ENCODE measurements around the gene B4GALT3.

The B4GALT3 gene

DNA sequence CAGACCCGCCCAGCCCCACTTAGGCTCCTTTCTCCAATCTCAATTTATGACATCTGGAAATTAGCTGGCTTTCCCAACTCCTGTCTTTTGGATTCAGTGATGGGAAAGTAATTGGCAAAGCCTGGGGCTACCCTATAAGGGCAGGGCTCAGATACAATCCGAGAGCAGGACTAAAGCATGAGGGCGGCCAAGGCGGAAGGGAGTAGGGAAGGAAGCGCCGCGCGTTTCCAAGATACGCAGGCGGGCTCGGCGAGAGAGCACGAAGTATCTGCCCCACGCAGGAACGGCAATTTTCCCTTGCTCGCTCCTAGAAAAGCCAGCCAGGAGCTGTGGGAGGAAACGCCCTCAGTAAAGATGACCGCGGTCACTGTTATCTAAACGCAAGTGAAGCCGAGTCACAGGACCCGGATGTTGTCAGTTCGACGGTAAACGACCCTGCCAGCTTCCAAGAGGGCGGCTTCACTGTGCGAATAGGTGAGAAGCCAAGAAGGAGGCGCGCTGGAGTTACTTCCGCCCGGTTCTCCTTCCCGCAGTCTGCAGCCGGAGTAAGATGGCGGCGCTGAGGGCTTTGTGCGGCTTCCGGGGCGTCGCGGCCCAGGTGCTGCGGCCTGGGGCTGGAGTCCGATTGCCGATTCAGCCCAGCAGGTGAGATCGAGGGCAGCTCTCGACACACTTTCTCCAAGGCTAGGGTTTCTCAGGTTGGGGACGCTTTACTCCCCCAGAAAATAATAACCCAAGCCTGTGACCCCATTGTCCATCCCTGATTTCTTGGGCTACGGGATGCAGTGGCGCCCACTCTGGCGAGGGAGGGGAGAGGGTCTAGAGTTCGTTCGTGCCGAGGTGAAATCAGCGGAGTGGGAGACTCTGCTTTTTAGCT, 24.8 kb upstream of the B4GALT3 start, which contains the start of gene NDUFS2:
TSS of gene NDUFS2 (plus strand) at position 532 of the 877 bp plus-strand sequence. CDS start at position 551, 19 bp downstream.
- Histone ChIP-seq H3K36me3 (ENCODE audit: control insufficient read depth, insufficient read depth, low read length) (peaks cover 4% of the 10 kb centered on the region; the same call in 1 of the 2 replicates), H3K27ac (ENCODE audit: low read length) (no peak within 1 kb of the TSS), H3K27me3 (ENCODE audit: control insufficient read depth, insufficient read depth, low read length) (no peaks in the 10 kb centered on the region), H3K4me3 (ENCODE audit: low read length) (peak within 1 kb of the TSS; percentile 70; the same call in 1 of the 2 replicates), H3K4me1 (ENCODE audit: control insufficient read depth, insufficient read depth, low read length) (peaks cover 19% of the 10 kb centered on the region), H3K9me3 (ENCODE audit: control insufficient read depth, insufficient read depth, low read length) (no peaks in the 10 kb centered on the region)
- WGBS (ENCODE audit: insufficient coverage, insufficient read length), result no CpG with 5 or more reads among the region's 53 CpGs
- DNase-seq (ENCODE audit: low read depth, low spot score), result peak; percentile 100

DNA sequence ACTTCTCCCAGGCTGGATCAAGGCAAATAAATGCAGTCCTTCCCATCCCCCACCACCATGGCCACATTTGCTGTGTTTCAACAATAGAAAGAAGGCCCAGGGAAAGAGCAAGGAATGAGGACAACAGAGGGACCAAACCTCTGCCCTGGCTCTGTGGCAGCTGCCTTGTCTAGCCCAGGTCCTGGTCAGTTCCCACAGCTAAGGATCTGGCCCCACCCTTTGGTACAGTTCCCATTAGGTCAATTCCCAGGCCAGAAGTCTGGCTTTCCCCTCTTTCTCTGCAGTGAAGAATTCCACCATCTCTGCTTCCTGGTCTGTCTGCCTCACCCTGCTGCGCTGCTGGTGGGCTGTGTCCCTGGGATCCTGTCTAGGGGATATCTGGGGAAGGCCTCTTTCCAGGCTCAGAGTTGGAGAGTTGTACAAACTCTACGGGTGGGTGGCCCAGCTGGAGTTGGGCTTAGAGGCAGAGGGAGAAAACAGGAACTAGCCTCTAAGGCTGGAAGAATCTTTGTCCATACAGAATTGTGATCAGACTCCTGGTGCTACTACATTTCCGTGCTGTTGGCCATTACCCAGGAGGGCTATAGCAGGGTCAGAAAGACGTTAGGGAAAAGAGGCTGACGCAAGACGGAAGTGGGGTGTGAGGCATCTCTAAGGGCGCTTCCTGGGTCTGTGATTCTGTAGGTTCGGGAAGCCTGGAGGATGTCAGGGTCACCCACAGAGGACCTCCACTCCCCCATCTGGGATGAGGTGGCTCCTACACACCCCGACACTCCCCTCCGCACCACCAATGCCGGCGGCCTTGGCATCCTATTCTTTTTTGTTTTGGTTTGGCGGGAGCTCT, 23.9 kb upstream of the B4GALT3 start:
- peaks cover 24% of the 10 kb centered on the region for H3K4me1 ChIP-seq (ENCODE audit: control insufficient read depth, insufficient read depth, low read length)
- H3K4me3 ChIP-seq (ENCODE audit: low read length), result no peak overlapping the region
- H3K27ac ChIP-seq (ENCODE audit: low read length), result no peak overlapping the region

GRCh38 chr1:161200421-161200991, 23.2 kb upstream of the B4GALT3 start:
- no peaks in the 10 kb centered on the region for H3K27me3 ChIP-seq (ENCODE audit: control insufficient read depth, insufficient read depth, low read length)
- no CpG with 5 or more reads among the region's 5 CpGs for whole genome bisulfite sequencing (ENCODE audit: insufficient coverage, insufficient read length)
- no peak for DNase-seq (ENCODE audit: low read depth, low spot score)
- no peak overlapping the region for H3K27ac ChIP-seq (ENCODE audit: low read length)
- H3K4me3 ChIP-seq (ENCODE audit: low read length), result no peak overlapping the region
- no peaks in the 10 kb centered on the region for H3K9me3 ChIP-seq (ENCODE audit: control insufficient read depth, insufficient read depth, low read length)
- H3K36me3 ChIP-seq (ENCODE audit: control insufficient read depth, insufficient read depth, low read length), result no peaks in the 10 kb centered on the region
- peaks cover 24% of the 10 kb centered on the region for H3K4me1 ChIP-seq (ENCODE audit: control insufficient read depth, insufficient read depth, low read length)

More for the DNA sequence above, 23.9 kb upstream of the B4GALT3 start:
- Histone ChIP-seq H3K27me3 (ENCODE audit: control insufficient read depth, insufficient read depth, low read length) (no peaks in the 10 kb centered on the region), H3K36me3 (ENCODE audit: control insufficient read depth, insufficient read depth, low read length) (peaks cover under 1% of the 10 kb centered on the region; the same call in 1 of the 2 replicates), H3K9me3 (ENCODE audit: control insufficient read depth, insufficient read depth, low read length) (no peaks in the 10 kb centered on the region)
- WGBS (ENCODE audit: insufficient coverage, insufficient read length), result no CpG with 5 or more reads among the region's 13 CpGs
- DNase-seq (ENCODE audit: low read depth, low spot score), result no peak

DNA sequence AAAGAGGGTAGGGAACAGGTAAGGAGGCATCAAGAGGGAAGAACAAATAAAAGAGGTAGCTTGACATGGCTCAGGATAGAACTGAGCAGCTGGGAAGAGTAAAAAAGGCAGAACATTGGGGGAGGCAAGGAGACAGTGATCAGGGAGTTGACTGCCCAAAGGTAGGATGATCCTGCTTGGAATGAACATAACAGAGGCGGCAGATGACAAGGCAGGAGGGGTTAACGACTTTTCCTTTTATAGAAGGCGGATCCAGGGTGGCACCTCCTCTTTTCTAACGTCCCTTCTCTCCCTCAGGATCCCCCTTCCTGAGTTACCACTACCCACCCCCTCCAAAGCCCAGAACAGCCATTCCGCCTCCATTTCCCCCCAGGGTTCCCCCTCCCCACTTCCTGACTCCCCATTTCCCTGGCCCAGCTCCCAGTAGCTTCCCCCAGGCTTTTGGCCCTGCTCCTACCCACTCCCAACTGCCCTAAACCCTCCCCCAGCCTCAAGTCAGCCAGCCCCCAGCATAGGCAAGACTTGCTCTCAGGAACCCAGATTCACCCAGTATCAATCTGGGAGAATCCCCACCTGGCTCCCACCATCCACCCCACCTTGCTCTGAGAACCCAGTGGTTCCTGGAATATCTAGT, 22.3 kb upstream of the B4GALT3 start:
- Histone ChIP-seq H3K36me3 (ENCODE audit: control insufficient read depth, insufficient read depth, low read length) (0 out of 2 replicates have a peak, but pooled peaks cover 4% of the 10 kb centered on the region), H3K4me3 (ENCODE audit: low read length) (no peak overlapping the region), H3K27me3 (ENCODE audit: control insufficient read depth, insufficient read depth, low read length) (no peaks in the 10 kb centered on the region), H3K9me3 (ENCODE audit: control insufficient read depth, insufficient read depth, low read length) (no peaks in the 10 kb centered on the region), H3K4me1 (ENCODE audit: control insufficient read depth, insufficient read depth, low read length) (peaks cover 24% of the 10 kb centered on the region), H3K27ac (ENCODE audit: low read length) (no peak overlapping the region)
- DNase-seq (ENCODE audit: low read depth, low spot score), result no peak
- no CpG with 5 or more reads among the region's 5 CpGs for WGBS (ENCODE audit: insufficient coverage, insufficient read length)

DNA sequence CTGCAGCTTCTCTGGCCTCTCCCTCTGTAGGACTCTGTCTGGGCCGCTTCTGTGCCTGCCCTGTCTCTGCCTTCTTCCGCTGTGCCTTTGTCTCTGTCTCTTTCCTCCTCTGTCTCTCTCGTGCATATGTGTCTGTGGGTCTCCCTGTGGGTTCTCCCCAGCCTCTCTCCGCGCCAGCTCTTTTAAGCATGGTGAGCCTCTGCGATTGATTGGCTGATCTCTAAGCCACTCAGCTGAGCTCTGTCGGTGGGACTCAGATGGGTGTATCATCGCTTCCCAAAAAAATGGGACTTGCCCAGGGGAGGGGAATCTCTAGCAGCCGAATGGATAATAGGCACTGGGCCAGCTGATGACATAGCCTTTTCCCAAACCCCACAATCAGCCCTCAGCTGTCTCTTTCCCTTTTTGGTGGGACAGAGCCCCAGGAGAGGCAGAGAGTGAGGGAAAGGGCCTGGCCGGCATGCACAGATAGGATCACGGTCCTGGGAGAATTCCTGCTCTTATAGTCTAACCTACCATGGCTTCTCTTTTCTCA, 21.7 kb upstream of the B4GALT3 start, which contains the start of gene ADAMTS4:
TSS of gene ADAMTS4 (minus strand) at position 158 of the 535 bp plus-strand sequence. CDS start 427 bp downstream, outside the sequence.
- peaks cover 24% of the 10 kb centered on the region for H3K4me1 ChIP-seq (ENCODE audit: control insufficient read depth, insufficient read depth, low read length)
- WGBS (ENCODE audit: insufficient coverage, insufficient read length), result no CpG with 5 or more reads among the region's 11 CpGs
- no peak within 1 kb of the TSS for H3K27ac ChIP-seq (ENCODE audit: low read length)
- H3K36me3 ChIP-seq (ENCODE audit: control insufficient read depth, insufficient read depth, low read length), result peaks cover 5% of the 10 kb centered on the region; the same call in 1 of the 2 replicates
- no peaks in the 10 kb centered on the region for H3K27me3 ChIP-seq (ENCODE audit: control insufficient read depth, insufficient read depth, low read length)
- peak within 1 kb of the TSS; percentile 20; the same call in 1 of the 2 replicates for H3K4me3 ChIP-seq (ENCODE audit: low read length)
- DNase-seq (ENCODE audit: low read depth, low spot score), result no peak
- no peaks in the 10 kb centered on the region for H3K9me3 ChIP-seq (ENCODE audit: control insufficient read depth, insufficient read depth, low read length)

- Histone ChIP-seq H3K9me3 (ENCODE audit: control insufficient read depth, insufficient read depth, low read length) (no peaks in the 10 kb centered on the region), H3K27ac (ENCODE audit: low read length) (no peak overlapping the region), H3K4me1 (ENCODE audit: control insufficient read depth, insufficient read depth, low read length) (peaks cover 24% of the 10 kb centered on the region), H3K36me3 (ENCODE audit: control insufficient read depth, insufficient read depth, low read length) (peaks cover 9% of the 10 kb centered on the region; the same call in 1 of the 2 replicates), H3K27me3 (ENCODE audit: control insufficient read depth, insufficient read depth, low read length) (no peaks in the 10 kb centered on the region), H3K4me3 (ENCODE audit: low read length) (peak overlapping the region; percentile 20; the same call in 1 of the 2 replicates)
- no peak for DNase-seq (ENCODE audit: low read depth, low spot score)
- WGBS (ENCODE audit: insufficient coverage, insufficient read length), result no CpG with 5 or more reads among the region's 20 CpGs
These were observed 21.0 kb upstream of the B4GALT3 start for GRCh38 chr1:161198194-161198896.

- DNase-seq (ENCODE audit: low read depth, low spot score), result no peak
- Histone ChIP-seq H3K27ac (ENCODE audit: low read length) (no peak overlapping the region), H3K27me3 (ENCODE audit: control insufficient read depth, insufficient read depth, low read length) (no peaks in the 10 kb centered on the region), H3K4me3 (ENCODE audit: low read length) (no peak overlapping the region), H3K36me3 (ENCODE audit: control insufficient read depth, insufficient read depth, low read length) (peaks cover 12% of the 10 kb centered on the region; the same call in 1 of the 2 replicates), H3K4me1 (ENCODE audit: control insufficient read depth, insufficient read depth, low read length) (peaks cover 24% of the 10 kb centered on the region), H3K9me3 (ENCODE audit: control insufficient read depth, insufficient read depth, low read length) (no peaks in the 10 kb centered on the region)
- no CpG with 5 or more reads among the region's 11 CpGs for WGBS (ENCODE audit: insufficient coverage, insufficient read length)
These were observed 20.4 kb upstream of the B4GALT3 start for GRCh38 chr1:161197560-161198193.

DNA sequence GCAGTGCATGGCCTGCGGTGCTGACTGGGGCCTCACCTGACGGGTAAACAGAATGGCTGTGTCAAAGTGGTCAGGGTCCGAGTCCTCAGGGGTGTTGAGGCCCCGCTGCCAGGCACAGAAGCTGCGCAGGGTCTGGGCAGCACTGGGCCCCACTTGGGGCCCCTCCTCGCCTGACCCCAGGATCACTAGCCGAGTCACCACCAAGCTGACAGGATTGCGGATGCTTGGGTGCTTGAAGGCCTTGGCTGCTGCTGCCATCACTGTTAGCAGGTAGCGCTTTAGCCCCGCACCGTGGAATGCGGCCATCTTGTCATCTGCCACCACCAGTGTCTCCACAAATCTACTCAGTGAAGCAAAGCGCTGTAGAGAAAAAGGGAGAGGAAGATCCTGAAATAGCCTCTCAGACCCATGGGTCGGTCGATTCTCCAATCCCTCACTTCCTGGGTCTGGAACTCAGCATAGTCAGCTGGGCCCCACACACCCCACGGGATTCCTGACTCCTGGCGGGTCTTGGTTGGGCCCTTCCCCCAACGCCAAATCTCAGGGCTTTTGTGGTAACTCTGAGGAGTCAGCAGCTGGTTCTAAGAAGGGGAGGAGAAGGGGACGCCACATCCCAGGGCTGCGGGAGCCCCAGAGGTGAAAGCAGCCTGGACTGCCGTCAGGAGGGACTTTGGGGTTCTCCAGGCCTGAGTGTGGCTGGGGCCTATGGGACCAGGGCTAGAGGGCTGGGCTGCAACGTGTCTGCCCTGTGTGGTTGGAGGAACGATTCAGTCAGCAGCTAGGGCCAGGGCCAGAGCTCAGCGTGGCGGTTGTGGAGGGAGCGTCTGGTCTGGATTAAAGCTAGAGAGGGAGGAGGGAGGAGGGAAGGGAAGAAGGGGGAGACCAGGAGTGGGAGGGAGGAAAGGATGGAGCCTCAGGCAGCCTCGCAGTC, 19.5 kb upstream of the B4GALT3 start:
- no CpG with 5 or more reads among the region's 27 CpGs for WGBS (ENCODE audit: insufficient coverage, insufficient read length)
- DNase-seq (ENCODE audit: low read depth, low spot score), result no peak

More for the DNA sequence above, 19.5 kb upstream of the B4GALT3 start:
- Histone ChIP-seq H3K9me3 (ENCODE audit: control insufficient read depth, insufficient read depth, low read length) (no peaks in the 10 kb centered on the region), H3K36me3 (ENCODE audit: control insufficient read depth, insufficient read depth, low read length) (peaks cover 15% of the 10 kb centered on the region; the same call in 1 of the 2 replicates), H3K27ac (ENCODE audit: low read length) (no peak overlapping the region), H3K4me1 (ENCODE audit: control insufficient read depth, insufficient read depth, low read length) (peaks cover 24% of the 10 kb centered on the region), H3K4me3 (ENCODE audit: low read length) (no peak overlapping the region), H3K27me3 (ENCODE audit: control insufficient read depth, insufficient read depth, low read length) (no peaks in the 10 kb centered on the region)
